Stimulated activated CD4-positive, alpha-beta T cell treated with anti-CD3 and anti-CD28 coated beads, TNF-alpha, amount 100 ng/mL, for 4 hours (primary cell): ENCODE data around the gene DNAJB13.
A peak's percentile ranks its signal among the peaks of the same experiment; 100 is the strongest.

ENCODE experiments used
- DNase-seq, 3 experiments: peaks; one replicate each; pipeline ENCODE4 v3.0.0-alpha.2; 2020; ENCODE audit warnings: low read depth in 3 of 3

Gene DNAJB13

DNA sequence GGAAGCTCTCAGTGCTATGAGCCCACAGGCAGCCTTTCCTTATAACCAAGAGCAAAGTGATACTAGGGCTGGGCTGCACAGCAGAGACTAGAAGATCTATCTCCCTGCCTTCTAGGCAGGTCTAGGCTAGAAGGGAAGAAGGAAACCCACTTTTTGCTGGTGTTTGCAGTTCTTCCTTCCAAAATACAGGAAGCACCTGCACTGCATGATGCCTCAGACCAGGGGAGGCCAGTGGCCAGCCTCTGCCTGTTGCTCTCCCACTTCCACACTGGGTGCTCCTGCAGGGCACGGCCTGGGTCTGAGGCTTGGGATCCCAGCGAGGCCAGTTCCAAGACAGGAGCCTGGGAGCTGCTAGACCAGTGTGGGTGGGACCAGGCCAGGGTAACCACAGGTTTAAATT is 64.1 kb downstream of the DNAJB13 start:
- no peak for DNase-seq

DNA sequence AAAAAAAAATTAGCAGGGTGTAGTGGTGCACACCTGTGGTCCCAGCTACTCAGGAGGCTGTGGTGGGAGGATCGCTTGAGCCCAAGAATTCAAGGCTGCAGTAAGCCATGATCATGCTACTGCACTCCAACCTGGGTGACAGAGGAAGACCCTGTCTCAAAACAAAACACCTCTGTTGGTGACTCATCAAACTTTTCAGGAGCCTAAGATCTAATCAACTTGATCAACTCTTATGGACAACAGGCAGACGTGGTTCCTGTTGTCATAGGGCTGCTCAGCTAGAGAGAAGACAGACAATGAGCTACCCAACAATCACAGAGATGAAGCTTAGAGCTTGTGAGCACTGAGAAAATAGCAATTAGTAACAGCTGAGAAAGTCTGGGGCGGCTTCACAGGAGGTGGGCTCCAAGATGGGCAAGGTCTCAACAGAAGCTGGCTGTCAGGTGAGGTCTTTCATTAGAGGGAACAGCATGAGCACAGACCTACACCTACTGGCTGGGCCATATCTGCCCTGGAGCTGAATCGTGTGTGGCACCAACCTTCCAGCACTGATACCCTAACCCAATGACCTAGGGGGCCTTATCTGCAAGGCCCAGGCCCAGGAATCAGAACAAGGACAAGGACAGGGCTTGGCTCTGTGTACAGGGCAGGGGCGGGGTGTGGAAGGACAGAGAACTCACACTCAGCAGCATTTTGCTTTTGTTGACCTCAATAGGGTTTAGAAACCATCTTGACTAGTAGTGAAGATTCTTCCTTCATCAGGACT is 65.3 kb downstream of the DNAJB13 start:
- DNase-seq: no peak

- DNase-seq: no peak
Observed at GRCh38 chr11:74017631-74018030, 66.8 kb downstream of the DNAJB13 start.

- no peak for DNase-seq
Observed at GRCh38 chr11:74018331-74019005, 67.6 kb downstream of the DNAJB13 start.

- no peak for DNase-seq
Observed at GRCh38 chr11:74019104-74019738, 68.4 kb downstream of the DNAJB13 start.

DNA sequence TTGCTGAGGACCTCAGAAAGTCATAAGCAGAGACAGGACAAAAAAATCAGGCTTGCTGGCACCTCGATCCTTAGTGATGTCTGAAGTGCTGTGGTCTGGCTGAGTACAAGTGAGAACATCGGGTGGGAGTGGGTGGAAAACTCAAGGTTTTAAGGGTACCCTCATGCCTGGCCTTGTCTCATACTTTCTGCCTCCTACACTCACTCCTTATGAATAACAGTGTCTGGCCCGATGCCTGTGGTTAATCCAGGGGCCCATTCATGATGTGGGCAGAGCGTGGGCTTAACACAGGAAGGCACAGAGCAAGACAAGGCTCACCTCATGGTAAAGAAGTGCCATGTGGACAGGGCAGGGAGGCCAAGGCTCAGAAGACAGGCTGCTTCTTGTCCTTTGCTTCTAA is 69.0 kb downstream of the DNAJB13 start:
- peak in 2 of 3 experiments; percentile 21 to 22 for DNase-seq
